Right ventricle myocardium inferior (tissue), 1 donor: ENCODE results near the gene ROBO2. TPM values are rescaled to one million over a fixed set of nuclear protein-coding genes. Genes with fewer than 3 reads are reported as not detected.
A peak's percentile ranks its signal among the peaks of the same experiment; 100 is the strongest.

Experiments used
- ATAC-seq: fragments of 200-7000 bp; cut with Tn5 transposase; one replicate; pipeline ENCODE4 v1.9.1; 2020; ENCODE audit warnings: mild to moderate bottlenecking, moderate library complexity
- DNase-seq: peaks from one replicate; pipeline ENCODE4 v3.0.0; 2021; ENCODE audit errors: missing footprints
- intact Hi-C: fragments of 100-400 bp; cut with DNase I; formaldehyde crosslinking; loops from one replicate; pipeline ENCODE4 v1.11.0; 2022
- total RNA-seq: library from RNA; stranded (reverse); fragmentation: NEBNext Ultra II Directional; extraction: Animal tissue kit (Norgen Biotek cat#: 25700); gene quantifications from one replicate; pipeline ENCODE4 v1.2.1, GENCODE V29; 2021
- donor health status: DM: no; HTN: yes; CAD: no; lungs with severe emphysema.

Gene ROBO2
- total RNA-seq, 1 donor from 2014 or later, result 0.14 TPM

DNA sequence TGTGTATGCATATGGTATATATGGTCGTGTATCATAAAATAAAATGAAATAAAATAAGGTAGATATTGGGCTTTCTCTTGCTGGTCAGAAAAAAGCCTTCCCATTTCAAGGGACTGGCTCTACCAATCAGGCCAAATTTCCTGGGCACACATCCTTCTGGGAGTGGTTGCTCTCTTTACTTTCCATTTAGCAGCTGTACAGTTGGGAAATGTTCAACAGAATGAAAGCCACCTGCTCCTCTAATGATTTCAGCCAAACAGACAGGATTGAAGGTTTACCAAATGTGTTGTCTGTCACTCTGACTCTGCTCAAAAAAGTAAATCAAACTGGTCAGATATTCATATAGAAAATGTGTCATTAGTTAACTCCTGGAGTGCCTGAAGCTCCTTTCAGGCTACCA lies 380.4 kb downstream of the ROBO2 start:
- no peak for ATAC-seq
- no peak for DNase-seq
- intact Hi-C loops, result no loop called here

DNA sequence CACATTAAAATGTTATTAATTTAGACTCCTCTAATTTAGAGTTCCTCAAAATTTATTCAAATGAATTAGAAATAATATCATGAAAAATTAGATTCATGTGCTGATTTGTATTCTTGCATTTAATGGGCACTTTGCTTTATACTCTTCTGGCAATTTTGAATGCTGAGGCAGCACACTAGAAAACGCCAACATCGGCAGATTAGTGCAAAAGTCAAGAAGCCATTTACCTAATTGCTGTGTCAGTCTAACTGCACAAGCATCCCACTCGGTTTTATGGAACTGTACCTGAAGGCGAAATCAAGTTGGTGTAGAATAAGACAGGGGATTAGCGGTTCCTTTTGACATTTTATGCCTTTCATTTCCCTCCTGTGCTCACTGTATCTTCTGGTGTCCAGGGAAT lies 382.0 kb downstream of the ROBO2 start:
- intact Hi-C loops, result no loop called here
- ATAC-seq, result no peak
- no peak for DNase-seq

DNA sequence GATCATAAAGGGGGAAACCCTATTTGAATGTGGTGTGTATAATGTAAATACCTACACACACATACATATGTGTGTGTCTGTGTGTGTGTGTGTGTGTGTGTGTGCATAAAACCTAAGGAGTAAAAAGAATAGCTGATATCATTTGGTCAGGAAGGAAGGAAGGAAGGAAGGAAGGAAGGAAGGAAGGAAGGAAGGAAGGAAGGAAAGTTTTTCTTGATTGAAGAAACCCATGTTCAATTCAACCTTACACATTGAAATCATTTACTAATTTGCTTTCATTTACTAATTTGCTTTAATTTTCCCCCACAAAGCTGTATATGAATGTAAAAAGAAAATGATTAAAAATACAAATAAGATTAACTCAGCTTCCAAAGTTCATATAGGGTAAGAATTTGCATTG lies 386.6 kb downstream of the ROBO2 start:
- DNase-seq (no peak), ATAC-seq (no peak)

DNA sequence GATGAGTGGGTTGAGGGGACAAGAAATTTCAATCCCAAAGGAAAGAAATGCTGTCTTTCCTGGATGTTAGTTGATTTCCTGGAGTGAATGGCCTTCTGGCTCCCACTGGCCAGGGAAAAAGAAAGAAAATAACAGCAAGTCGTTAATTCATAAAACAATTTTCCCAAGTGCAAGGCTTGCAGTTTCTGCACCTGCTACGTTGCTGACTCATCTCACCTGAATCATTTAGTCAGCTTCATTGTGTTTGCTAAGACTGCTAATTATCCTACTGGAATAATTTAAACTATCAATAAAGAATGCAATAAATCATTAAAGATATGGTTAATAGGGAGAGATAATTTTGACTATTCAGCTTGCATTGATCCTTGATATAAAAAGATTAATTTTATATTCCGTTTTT lies 387.6 kb downstream of the ROBO2 start:
- no peak for DNase-seq
- intact Hi-C loops, result no loop called here
- no peak for ATAC-seq

More for the DNA sequence above, 386.6 kb downstream of the ROBO2 start:
- intact Hi-C loops, result no loop called here

DNA sequence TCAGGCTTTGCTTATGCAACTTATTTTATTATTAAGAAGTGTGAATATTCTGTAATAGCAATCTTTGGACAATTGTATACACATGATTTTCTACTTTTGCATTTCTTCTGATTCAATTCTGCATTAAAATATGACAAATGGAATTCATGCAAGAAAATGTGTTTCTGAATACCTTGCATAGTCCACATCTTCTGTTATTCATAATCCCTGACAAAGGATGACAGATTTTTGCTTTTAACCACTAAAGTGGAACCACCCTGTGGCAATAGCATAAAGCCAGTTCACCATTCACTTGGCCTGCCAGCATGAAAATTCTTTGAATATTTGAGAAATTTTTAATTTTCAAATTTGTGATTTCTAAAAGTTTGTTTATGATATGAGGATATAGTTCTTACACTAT lies 397.0 kb downstream of the ROBO2 start:
- no peak for ATAC-seq
- intact Hi-C loops, result no loop called here
- DNase-seq, result no peak

DNA sequence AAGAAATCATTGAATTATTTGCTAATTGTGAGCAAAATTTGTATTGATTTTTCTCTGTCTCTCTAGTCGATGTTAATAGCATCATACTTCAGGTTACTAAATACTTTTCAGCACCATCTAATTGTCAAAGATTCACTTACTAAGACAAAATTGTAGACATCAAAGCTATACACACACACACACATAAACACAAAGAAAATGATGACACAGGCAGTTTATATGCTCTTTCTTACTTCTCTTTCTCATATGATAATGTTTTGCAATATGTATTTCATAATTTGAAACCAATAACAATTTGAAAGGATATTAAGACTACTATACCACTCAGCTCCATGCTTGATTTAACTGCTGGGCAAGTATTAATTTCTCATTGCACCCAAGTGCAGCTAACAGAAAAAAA lies 406.2 kb downstream of the ROBO2 start:
- no peak for ATAC-seq
- no peak for DNase-seq
- intact Hi-C loops, result no loop called here

DNA sequence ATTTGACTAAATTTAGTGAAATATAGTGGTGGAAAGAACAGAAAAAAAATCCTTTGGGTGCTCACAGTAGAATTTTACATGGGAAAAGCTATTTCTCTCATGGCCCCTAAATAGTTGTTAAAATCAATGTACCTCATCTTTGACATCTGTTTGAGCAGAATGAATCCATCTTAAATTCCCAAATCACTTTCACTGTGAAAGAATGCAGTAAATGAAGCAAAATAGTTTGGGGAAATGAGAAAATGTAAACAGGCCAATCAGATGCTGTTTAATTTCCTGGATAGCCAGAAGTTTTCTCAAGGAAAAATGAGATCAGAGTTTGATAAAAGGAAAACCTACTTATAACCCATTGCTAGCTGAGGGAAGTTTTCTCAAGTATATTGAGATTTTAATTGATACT lies 406.9 kb downstream of the ROBO2 start:
- ATAC-seq, result no peak
- intact Hi-C loops, result no loop called here
- no peak for DNase-seq

DNA sequence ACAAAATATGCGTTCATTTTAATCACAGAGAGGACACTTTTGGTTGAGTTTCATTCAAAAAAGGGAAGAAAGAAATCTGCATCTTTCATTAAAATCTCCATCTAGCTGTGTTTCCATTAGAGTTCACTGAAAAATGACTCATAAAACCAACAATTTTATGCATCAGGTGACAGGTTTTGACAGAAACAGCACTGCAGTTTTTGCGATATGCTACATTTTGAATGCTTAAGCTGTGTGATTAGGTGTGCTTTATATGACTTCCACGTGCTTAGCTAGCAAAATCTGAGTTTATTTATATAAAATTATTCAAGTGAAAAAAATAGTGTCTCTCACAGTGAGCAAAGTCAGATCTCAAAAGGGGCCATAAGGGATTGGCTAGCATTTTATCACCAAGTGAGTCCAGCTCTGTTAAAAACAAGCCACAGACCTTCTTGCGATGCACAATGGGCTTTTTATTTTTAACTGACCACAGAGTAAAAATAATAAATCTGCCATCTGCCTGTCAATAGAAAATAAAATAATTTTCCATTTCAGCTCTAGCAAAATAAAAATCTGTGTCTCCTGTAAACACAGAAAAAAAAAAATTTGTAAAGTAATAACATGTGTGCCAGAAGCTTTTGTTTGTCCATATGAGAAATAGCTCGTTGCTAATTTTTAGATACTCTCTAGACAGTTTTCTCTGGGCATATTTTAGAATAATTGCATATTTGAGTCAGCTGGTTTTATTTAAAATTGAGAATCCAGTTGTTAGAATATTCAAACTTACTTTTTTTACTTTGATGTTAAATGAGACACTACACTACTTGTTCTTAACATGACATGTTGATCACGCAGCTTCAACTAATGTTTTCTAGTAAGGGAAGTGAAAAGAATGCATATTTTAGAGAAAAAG lies 409.8 kb downstream of the ROBO2 start:
- intact Hi-C loops, result no loop called here
- no peak for ATAC-seq
- no peak for DNase-seq

DNA sequence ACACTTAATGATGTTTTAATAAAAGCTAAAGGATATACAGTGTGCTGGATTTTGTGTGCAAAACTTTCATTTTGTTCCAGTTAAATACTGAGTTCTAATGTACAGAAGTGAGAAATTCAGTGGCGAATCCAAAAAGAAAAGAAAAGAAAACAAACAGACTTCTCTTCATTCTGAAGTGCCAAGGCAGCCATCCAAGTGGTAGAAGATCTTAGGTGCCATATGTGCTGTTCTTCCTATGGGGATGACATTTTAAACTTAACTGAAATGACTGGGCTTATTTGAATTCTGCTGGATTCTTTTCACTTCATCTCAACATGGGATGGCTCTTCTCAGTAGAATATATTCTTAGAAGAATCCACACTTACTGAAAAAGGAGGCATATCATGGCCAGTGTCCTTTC lies 416.5 kb downstream of the ROBO2 start:
- DNase-seq, result no peak
- intact Hi-C loops, result no loop called here
- no peak for ATAC-seq

DNA sequence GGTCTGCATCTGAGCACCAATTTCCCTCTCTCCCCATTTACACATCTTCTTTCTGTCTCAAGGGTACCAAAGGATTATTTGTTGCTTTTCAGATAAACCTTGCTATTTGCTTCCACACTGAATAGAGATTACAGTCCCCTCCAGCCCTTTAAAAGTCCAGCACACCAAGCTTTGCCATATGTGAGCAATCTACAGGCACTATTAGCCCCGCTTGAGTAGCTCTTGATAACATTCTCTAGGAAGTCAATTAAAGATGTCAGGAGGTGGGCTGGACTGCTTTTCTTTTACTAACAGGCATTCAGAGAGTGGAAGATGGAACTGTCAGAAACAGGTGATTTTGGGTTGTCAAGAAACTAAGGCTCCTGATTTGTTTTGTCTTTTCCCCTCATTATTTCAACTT lies 417.0 kb downstream of the ROBO2 start:
- intact Hi-C loops, result no loop called here
- ATAC-seq (no peak), DNase-seq (no peak)

DNA sequence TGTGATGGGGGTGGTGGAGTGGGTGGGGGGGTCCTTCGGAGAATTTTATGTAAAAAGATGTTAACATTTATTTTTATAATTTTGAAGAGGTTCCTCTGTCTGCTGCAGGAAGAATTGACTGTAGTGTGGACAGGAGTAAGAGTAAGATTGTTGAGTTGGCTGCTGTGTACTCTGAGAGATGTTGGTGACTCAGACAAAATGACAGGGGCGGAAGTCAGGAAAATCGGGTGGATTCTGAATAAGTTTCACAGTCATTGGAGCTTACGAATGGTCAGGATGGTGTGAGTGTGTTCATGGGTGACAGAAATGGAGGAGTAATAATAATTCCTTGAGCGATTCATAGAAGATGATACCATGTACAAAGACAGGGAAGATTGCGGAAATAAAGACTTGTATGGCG lies 420.0 kb downstream of the ROBO2 start:
- intact Hi-C loops, result no loop called here
- DNase-seq (no peak), ATAC-seq (no peak)

DNA sequence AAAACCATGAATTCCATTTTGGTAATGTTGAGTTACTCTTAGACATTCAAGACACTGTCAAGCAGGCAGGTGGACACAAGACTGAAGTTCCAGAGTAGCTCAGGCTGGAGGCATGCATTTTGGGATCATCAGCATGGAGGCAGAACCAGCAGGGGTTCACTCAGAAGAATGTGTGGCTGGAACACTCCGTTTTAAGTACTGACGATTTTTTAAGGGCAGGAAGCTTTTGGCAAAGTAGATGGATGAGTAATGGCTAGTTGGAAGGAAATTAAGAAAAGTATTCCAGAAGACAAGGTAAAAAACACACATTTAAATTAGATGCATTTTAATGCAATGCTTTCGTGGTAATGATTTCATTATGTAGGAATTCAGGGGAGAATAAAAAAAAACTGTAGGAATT lies 420.4 kb downstream of the ROBO2 start:
- DNase-seq (no peak), ATAC-seq (no peak)
- intact Hi-C loops, result no loop called here

DNA sequence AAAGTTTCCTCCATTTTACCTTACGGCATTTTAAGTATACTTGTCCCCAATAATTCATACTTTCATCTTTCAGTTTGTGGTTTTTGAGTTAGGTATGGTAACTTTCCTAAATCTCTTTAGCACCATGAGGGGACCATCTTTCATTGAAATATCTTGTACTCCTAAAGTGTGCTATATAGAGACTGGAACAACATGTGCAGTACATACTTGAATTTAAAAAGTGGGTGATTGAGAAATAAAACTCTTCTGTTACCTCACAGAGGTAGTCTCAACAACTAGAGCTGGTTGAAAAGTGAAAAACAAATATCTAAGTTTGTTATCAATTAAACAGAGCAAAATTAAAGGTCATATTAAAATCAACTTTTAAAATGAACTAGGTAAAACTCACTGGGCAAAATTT lies 423.1 kb downstream of the ROBO2 start:
- intact Hi-C loops, result no loop called here
- ATAC-seq, result no peak
- no peak for DNase-seq

DNA sequence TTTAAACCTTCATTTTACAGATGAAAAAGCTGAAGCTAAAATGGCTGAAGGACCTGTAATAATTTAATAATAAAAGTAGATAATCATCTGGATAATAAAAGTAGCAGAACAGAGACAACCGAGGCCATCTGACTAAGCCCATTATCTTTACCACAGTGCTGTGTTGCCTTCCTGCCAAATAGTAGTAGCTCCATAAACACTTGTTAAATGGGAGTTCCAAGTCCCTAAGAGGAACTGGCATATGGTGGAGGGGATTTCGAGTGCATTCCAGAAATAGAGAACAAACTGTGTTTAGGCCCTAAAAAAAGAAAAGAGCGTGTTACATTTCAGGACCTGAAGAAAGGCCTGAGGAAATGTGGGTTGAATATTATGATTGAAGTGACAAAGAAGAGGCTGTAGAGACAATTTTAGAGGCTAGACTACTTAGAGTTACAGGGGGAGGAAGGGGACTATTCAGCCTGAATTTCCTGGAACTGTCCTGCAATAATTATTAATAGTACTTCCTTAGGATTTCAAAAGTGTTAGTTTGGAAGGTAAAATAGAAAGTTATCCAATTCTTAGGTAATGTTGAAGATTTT lies 424.3 kb downstream of the ROBO2 start:
- no peak for ATAC-seq
- intact Hi-C loops, result no loop called here
- DNase-seq, result no peak

DNA sequence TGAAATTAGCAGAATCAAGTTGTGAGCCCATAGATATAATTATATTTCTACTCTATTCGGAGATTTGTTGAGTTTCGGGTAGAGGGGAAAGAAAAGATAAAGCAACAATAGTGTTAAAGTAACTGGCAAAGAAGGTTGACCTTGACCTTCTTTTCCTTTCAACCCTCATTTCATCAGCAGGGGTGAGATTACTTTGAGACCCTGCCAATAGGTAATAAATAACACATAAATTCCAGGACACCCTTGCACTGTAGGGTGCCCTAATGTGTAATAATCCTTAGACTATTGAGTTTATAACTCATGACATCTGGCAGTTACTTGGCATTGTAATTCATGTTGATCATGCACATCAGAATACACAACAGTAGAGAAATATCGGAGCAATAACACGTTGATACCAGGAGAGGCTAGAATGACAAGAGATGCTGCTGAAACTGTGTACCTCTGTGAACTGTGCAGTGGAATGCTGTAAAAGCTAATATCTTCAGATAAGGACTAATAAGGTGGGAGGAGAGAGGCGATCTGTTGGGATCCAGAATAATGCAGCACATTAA lies 426.7 kb downstream of the ROBO2 start:
- DNase-seq (no peak), ATAC-seq (no peak)
- intact Hi-C loops, result no loop called here

DNA sequence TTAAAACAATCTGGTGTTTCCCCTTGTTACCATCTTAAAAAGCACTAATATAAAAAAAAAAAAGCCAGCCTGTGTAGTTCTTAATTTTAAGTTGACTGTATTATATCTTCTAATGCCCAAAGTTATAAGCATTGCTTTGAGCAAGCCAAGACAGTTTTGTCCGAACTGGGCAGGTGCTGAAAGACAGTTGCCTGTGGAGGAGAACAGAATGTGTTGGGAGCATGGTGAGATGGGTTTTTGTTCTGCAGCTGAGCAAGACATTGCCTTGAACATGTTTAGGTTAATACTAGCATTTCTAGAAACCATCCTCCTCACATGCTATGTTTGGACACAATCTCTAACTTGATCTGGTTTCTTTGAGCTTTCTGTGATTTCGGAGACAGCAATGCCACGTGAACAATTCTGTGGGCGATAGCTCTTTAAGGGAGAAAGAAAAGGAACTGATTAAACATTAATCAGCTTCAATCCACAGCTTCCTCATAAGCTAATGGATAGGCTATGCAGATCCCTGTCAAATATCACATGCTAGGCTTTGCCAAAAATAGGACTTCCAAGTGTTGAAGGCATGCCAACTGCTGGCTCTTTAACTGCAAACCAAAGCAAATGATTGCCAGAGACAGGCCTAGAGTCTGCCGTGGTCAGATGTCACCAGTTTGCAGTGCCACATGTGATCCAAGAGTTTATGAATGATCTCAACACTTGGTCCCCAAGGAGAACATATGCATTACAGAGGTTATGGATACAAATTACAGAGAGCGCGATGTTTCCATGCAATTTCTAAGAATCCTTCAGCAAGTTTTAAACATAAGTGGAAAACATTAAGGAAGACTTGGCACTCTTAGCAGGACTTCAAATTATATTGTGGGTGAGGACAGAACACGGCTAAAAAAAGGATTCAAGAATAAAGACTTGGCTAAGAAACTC lies 428.1 kb downstream of the ROBO2 start:
- ATAC-seq, result peak; percentile 91
- no peak for DNase-seq
- intact Hi-C loops, result no loop called here

DNA sequence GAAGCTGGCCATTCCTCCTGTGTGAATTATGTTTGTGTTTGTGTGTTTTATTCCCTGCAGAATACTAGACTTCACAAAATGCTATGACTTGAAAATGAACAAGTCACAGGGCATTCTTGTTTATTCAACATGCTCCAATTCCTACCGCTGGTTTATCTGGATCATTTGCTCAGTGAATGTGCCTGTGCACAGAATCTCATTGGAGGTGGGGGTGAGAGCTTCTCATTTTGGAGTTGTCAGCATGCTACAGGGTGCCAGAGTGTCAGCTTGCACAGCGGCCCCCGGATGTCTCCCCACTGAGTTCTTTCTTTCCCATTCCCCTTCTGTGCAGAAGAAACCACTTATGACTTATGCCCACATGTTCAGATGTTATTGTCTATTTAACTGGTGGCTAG lies 428.7 kb downstream of the ROBO2 start:
- peak; percentile 22 for ATAC-seq

DNA sequence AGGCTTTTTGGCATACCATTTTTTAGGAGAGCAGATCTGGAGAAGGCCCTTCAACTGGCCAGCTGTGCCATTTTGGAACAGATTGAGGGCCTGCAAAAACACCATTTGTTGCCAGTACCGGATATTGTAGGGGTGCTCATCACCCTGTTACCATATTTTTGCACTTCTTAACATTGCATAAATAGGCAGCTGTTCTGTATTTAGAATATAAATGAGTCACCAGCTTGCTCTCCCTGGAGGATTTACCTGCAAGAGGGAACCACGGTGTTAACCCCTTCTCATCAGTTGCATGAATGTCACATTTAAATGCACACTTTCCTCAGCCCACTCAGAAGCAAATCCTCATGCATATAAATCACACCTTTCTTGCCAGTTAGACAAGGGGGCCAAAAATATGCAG lies 435.6 kb downstream of the ROBO2 start:
- intact Hi-C loops, result no loop called here
- DNase-seq, result no peak
- ATAC-seq, result no peak

More for the DNA sequence above, 428.7 kb downstream of the ROBO2 start:
- no peak for DNase-seq
- intact Hi-C loops, result no loop called here

DNA sequence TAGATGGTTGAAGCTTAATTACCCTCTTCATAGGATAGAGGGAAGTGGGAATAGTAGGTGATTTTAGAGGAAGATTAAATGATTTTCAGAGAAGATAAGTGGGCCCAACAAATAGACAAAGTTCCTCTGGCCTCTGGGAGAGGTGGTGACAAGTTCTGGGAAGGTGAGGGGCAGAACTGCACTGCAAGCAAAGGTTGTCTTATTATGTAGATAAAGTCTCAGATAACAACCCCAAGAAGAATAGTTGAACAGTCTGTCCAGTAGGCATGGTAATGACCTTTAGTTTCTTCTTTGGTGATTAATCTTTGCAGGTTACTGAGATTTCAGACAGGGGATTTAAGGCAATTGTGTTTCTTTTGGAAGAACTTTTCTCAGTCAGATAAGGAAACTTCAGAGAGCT lies 439.1 kb downstream of the ROBO2 start:
- ATAC-seq, result no peak
- DNase-seq, result no peak
- intact Hi-C loops, result no loop called here
